GM23338 (cell line): ENCODE data around the gene AHSP.

Source experiments
- CREB1 ChIP-seq: fragments of 250-450 bp; sonication (Bioruptor Pico); IDR thresholded peaks from 2 replicates; pipeline ENCODE4 v1.5.0; 2020; ENCODE audit warnings: low read depth, mild to moderate bottlenecking, moderate library complexity
- EZH2 ChIP-seq: fragments of 200-600 bp; sonication (generic); IDR thresholded peaks from one replicate; pipeline ENCODE4 v1.8.0; 2017; ENCODE audit warnings: antibody characterized with exemption, mild to moderate bottlenecking, low read depth; ENCODE audit not compliant: unreplicated experiment
- EZH2phosphoT487 ChIP-seq: fragments of 200-600 bp; sonication (generic); IDR thresholded peaks from one replicate; pipeline ENCODE4 v1.8.1; 2018; ENCODE audit warnings: antibody characterized with exemption; ENCODE audit not compliant: unreplicated experiment
- POLR2AphosphoS5 ChIP-seq: IDR thresholded peaks from 2 replicates; pipeline ENCODE4 v1.6.1; 2016; ENCODE audit warnings: antibody characterized with exemption, low read depth
- STAT1 ChIP-seq: IDR thresholded peaks from one replicate; pipeline ENCODE4 v1.6.1; 2016; ENCODE audit warnings: antibody characterized with exemption; ENCODE audit not compliant: unreplicated experiment
- TF ChIP-seq, protein P1 (sequence below), 2 experiments: fragments of 200-600 bp in 1 of 2; sonication (generic) in 1 of 2; conservative IDR thresholded peaks; 2 replicates each; pipeline versions ENCODE4 v1.5.1 to v1.6.1; 2016 to 2017; ENCODE audit warnings: antibody characterized with exemption in 2 of 2, low read depth in 2 of 2, mild to moderate bottlenecking in 2 of 2, moderate library complexity in 1 of 2
- TF ChIP-seq, protein P2 (sequence below): fragments of 250-450 bp; sonication (Bioruptor Pico); IDR thresholded peaks from 2 replicates; pipeline ENCODE4 v1.5.0; 2020; ENCODE audit warnings: mild to moderate bottlenecking, moderate library complexity
- TF ChIP-seq, protein P3 (sequence below): IDR thresholded peaks from one replicate; pipeline ENCODE4 v1.6.1; 2018; ENCODE audit warnings: antibody characterized with exemption; ENCODE audit not compliant: unreplicated experiment

DNA sequence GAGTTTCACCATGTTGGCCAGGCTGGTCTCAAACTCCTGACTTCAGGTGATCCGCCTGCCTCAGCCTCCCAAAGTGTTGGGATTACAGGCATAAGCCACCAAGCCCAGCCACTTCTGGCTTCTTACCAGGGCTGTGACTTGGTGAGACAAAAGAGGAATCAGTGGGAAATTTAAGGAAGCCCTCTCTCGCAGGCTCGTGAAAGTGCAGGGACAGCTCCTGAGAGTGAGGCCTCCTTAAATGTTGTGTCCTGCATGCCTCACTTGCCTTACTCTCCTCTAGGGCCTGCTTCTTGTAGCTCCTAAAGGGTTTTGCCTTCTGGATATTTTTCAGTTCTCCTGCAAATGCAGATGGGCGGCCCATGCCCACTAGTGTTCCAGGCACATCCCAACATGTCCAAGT, 5.2 kb downstream of the AHSP start:
- TF ChIP-seq, protein P1, sequence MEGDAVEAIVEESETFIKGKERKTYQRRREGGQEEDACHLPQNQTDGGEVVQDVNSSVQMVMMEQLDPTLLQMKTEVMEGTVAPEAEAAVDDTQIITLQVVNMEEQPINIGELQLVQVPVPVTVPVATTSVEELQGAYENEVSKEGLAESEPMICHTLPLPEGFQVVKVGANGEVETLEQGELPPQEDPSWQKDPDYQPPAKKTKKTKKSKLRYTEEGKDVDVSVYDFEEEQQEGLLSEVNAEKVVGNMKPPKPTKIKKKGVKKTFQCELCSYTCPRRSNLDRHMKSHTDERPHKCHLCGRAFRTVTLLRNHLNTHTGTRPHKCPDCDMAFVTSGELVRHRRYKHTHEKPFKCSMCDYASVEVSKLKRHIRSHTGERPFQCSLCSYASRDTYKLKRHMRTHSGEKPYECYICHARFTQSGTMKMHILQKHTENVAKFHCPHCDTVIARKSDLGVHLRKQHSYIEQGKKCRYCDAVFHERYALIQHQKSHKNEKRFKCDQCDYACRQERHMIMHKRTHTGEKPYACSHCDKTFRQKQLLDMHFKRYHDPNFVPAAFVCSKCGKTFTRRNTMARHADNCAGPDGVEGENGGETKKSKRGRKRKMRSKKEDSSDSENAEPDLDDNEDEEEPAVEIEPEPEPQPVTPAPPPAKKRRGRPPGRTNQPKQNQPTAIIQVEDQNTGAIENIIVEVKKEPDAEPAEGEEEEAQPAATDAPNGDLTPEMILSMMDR (conservative IDR thresholded peaks at IDR 0.05; ENCODE audit: low read depth in 2 of 2): no peak
- TF ChIP-seq, protein P2, sequence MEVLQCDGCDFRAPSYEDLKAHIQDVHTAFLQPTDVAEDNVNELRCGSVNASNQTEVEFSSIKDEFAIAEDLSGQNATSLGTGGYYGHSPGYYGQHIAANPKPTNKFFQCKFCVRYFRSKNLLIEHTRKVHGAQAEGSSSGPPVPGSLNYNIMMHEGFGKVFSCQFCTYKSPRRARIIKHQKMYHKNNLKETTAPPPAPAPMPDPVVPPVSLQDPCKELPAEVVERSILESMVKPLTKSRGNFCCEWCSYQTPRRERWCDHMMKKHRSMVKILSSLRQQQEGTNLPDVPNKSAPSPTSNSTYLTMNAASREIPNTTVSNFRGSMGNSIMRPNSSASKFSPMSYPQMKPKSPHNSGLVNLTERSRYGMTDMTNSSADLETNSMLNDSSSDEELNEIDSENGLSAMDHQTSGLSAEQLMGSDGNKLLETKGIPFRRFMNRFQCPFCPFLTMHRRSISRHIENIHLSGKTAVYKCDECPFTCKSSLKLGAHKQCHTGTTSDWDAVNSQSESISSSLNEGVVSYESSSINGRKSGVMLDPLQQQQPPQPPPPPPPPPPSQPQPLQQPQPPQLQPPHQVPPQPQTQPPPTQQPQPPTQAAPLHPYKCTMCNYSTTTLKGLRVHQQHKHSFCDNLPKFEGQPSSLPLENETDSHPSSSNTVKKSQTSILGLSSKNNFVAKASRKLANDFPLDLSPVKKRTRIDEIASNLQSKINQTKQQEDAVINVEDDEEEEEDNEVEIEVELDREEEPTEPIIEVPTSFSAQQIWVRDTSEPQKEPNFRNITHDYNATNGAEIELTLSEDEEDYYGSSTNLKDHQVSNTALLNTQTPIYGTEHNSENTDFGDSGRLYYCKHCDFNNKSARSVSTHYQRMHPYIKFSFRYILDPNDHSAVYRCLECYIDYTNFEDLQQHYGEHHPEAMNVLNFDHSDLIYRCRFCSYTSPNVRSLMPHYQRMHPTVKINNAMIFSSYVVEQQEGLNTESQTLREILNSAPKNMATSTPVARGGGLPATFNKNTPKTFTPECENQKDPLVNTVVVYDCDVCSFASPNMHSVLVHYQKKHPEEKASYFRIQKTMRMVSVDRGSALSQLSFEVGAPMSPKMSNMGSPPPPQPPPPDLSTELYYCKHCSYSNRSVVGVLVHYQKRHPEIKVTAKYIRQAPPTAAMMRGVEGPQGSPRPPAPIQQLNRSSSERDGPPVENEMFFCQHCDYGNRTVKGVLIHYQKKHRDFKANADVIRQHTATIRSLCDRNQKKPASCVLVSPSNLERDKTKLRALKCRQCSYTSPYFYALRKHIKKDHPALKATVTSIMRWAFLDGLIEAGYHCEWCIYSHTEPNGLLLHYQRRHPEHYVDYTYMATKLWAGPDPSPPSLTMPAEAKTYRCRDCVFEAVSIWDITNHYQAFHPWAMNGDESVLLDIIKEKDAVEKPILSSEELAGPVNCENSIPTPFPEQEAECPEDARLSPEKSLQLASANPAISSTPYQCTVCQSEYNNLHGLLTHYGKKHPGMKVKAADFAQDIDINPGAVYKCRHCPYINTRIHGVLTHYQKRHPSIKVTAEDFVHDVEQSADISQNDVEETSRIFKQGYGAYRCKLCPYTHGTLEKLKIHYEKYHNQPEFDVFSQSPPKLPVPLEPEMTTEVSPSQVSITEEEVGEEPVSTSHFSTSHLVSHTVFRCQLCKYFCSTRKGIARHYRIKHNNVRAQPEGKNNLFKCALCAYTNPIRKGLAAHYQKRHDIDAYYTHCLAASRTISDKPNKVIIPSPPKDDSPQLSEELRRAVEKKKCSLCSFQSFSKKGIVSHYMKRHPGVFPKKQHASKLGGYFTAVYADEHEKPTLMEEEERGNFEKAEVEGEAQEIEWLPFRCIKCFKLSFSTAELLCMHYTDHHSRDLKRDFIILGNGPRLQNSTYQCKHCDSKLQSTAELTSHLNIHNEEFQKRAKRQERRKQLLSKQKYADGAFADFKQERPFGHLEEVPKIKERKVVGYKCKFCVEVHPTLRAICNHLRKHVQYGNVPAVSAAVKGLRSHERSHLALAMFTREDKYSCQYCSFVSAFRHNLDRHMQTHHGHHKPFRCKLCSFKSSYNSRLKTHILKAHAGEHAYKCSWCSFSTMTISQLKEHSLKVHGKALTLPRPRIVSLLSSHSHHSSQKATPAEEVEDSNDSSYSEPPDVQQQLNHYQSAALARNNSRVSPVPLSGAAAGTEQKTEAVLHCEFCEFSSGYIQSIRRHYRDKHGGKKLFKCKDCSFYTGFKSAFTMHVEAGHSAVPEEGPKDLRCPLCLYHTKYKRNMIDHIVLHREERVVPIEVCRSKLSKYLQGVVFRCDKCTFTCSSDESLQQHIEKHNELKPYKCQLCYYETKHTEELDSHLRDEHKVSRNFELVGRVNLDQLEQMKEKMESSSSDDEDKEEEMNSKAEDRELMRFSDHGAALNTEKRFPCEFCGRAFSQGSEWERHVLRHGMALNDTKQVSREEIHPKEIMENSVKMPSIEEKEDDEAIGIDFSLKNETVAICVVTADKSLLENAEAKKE (CRISPR knock-in tag): no peak
- TF ChIP-seq POLR2AphosphoS5 (no peak), EZH2 (no peak), EZH2phosphoT487 (no peak), STAT1 (no peak), CREB1 (CRISPR knock-in tag) (no peak)
- TF ChIP-seq, protein P3, sequence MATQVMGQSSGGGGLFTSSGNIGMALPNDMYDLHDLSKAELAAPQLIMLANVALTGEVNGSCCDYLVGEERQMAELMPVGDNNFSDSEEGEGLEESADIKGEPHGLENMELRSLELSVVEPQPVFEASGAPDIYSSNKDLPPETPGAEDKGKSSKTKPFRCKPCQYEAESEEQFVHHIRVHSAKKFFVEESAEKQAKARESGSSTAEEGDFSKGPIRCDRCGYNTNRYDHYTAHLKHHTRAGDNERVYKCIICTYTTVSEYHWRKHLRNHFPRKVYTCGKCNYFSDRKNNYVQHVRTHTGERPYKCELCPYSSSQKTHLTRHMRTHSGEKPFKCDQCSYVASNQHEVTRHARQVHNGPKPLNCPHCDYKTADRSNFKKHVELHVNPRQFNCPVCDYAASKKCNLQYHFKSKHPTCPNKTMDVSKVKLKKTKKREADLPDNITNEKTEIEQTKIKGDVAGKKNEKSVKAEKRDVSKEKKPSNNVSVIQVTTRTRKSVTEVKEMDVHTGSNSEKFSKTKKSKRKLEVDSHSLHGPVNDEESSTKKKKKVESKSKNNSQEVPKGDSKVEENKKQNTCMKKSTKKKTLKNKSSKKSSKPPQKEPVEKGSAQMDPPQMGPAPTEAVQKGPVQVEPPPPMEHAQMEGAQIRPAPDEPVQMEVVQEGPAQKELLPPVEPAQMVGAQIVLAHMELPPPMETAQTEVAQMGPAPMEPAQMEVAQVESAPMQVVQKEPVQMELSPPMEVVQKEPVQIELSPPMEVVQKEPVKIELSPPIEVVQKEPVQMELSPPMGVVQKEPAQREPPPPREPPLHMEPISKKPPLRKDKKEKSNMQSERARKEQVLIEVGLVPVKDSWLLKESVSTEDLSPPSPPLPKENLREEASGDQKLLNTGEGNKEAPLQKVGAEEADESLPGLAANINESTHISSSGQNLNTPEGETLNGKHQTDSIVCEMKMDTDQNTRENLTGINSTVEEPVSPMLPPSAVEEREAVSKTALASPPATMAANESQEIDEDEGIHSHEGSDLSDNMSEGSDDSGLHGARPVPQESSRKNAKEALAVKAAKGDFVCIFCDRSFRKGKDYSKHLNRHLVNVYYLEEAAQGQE: no peak
